ENCODE results near the gene MARVELD2. TPM values are rescaled to one million over a fixed set of nuclear protein-coding genes. Genes with fewer than 3 reads are reported as not detected.
"Not testable (repeated sequence)": the region's sequence is repeated elsewhere in the genome, so short reads cannot be mapped to it uniquely, and the experiment has no call there.

Gene MARVELD2, protein sequence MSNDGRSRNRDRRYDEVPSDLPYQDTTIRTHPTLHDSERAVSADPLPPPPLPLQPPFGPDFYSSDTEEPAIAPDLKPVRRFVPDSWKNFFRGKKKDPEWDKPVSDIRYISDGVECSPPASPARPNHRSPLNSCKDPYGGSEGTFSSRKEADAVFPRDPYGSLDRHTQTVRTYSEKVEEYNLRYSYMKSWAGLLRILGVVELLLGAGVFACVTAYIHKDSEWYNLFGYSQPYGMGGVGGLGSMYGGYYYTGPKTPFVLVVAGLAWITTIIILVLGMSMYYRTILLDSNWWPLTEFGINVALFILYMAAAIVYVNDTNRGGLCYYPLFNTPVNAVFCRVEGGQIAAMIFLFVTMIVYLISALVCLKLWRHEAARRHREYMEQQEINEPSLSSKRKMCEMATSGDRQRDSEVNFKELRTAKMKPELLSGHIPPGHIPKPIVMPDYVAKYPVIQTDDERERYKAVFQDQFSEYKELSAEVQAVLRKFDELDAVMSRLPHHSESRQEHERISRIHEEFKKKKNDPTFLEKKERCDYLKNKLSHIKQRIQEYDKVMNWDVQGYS
- total RNA-seq: 22.9 and 26.6 TPM in 2 replicates

DNA sequence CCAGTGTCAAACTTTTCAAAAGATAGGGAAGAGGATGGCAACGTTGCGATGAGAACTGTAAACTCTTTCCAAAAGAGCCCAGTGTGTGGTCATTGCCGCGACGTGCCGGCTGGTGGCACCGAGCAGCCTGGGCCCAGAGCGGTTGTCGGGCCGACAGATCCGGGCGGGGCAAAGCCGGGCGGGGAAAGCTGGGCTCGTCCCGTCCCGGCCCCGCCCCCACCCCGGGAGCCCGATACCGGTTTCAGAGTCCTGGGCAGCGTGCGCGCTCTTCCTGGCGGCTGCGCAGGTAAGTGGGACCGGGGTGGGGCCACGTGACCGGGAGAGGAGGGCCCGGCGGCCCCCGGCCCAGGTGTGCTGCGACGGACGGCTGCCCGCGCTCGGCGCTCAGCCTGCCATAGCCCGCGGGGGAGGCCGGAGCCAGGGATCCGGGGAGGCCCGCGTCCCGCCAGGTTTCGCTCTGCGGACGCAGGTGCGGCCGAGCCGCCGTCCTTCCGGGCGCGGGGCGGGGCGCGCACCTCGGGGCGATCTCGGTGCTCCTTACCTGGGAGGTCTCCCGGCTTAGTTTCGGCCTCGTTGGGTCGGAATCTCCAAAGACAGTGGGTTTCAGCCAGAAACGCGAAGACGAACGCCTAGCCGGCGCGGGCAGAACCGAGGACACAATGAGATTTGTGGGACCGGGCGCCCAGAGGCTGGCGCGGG, at the start of gene MARVELD2:
TSS of gene MARVELD2 (plus strand) at position 232 of the 699 bp plus-strand sequence. CDS start 4,270 bp downstream, outside the sequence.
- peak; percentile 46 for DNase-seq (ENCODE audit: low read depth)

DNA sequence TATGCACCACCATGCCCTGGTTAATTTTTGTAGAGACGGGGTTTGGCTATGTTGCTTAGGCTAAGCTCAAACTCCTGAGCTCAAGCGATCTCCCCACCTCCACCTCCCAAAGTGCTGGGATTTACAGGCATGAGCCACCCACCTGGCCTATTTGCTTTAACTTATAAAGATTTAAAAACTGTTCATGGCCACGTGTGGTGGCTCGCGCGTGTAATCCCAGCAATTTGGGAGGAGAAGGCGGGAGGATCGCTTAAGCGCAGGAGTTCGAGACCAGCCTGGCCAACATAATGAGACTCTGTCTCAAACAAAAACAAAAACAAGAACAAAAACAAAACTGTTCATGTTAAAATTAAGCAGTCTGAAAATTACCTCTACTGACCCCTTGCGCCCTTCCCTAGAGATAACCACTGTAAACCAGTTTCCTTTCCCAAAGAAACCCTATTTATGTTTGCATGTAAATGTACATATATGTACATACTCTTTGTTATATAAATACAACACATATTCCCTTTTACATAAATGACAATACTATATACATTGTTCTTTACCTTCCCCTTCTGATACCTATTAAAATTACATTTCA, 47.1 kb upstream of the MARVELD2 start:
- DNase-seq (ENCODE audit: low read depth): no peak

DNA sequence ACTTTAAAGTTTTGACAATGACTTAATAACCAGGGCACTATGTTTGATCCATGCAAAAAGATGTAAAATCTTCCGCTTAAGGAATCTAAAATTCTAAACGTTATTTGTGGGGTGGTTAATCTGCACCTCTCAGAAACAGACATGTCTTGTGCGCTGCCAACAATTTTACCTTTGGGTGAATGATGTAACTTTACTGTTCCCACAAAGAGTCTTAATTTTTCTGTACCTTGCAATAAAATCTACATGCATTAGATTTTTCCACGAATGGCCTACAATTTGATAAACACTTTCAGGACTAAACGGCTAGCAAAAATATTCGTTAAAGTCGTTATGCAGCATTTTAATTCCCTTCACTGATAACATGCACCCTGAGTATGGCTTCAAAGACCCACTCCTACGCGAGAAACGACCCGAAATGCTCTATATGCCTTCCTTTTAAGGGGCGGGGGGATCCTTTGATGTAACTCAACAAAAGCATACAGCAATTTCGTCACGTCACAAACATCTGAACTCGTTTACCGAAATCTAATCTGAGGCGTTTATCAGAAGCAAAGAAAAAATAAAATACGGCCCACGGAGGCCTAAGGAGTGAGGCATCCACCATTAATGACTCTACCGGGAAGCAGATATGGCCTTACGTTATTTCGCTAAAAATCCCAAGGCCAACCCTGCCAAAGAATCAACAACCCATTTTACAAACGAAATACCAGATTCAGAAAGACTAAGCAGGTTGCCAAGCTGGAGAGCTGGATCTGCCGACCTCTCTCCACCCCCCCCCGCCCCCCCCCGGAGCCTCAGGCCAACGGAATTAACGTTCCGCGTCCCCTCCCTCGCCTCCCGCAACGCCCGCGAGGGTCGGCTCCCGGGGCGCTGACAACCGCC, 46.2 kb upstream of the MARVELD2 start:
- peak; percentile 28 for DNase-seq (ENCODE audit: low read depth)

DNA sequence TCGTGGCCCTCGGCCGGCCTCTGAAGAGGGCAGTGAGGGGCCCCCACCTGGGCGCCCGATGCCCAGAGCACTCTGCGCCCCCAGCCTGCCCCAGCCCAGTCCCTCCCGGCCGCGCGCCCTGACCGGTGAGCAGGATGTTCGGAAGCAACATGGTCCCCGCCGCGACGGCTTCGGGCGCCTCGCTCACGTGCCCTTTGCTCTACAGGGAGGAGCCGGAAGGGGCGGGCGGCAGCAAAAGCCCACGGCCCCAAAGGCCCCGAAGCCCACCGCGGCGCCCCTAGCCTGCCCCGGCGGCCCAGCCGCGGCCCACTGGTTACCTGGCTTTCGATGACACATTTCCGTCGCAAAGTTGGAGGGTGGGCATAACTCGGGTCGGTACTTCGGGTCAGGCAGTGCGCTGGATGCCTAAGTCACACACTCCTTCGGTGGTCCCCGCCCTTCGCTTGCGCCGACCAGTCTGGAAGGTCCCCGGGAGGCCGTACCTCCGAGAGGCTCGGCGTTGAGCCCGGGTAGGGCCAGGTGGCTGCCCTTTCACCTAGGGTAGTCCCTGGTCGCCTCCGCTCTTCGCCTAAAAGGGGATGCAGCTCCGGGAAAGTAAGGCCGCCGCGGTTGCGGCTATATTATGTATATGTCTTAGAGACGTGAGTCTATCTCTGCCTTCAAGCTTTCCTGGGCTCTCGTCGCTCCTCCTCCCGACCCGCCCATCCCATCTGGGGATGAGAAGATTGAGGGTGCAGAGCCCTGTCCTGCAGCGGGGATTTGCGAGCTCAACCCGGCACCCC, 45.4 kb upstream of the MARVELD2 start, which contains the start of the genes AK6, RAD17 and TAF9:
TSS of gene AK6 (minus strand) at position 181 of the 782 bp plus-strand sequence. CDS start at position 151, 30 bp downstream.
TSS of gene RAD17 (plus strand) at position 479 of the 782 bp plus-strand sequence. CDS start 2,391 bp downstream, outside the sequence.
TSS of gene TAF9 (minus strand) at position 181 of the 782 bp plus-strand sequence. CDS start 3,783 bp downstream, outside the sequence.
- peak; percentile 79 for DNase-seq (ENCODE audit: low read depth)

DNA sequence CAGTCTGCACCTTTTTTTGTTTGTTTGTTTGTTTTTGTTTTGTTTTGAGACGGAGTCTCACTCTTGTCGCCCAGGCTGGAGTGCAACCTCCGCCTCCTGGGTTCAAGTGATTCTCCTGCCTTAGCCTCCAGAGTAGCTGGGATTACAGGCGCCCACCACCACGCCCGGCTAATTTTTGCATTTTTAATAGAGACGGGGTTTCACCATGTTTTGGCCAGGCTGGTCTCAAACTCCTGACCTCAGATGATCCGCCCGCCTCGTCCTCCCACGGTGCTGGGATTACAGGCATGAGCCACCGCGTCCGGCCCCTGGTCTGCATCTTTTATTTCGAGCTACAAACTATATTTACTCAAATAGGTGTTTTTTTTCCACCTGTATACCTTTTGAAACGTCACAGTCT, 44.6 kb upstream of the MARVELD2 start:
- not testable (repeated sequence) for DNase-seq (ENCODE audit: low read depth)

DNA sequence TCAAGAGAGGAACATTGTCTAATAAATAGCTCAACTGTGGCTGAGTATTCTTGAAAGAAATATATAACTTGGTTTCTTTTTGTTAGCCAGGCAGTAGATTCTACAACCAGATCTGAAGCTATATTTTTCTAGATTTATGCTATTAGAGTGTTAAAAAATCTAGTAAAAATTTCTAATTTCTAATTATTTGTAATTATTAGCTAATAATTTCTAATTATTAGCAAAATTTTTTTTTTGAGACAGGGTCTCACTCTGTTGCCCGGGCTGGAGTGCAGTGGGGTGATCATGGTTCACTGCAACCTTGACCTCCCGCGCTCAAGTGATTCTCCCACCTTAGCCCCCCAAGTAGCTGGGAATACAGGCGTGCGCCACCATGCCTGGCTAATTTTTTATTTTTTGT, 42.5 kb upstream of the MARVELD2 start:
- DNase-seq (ENCODE audit: low read depth): no peak

DNA sequence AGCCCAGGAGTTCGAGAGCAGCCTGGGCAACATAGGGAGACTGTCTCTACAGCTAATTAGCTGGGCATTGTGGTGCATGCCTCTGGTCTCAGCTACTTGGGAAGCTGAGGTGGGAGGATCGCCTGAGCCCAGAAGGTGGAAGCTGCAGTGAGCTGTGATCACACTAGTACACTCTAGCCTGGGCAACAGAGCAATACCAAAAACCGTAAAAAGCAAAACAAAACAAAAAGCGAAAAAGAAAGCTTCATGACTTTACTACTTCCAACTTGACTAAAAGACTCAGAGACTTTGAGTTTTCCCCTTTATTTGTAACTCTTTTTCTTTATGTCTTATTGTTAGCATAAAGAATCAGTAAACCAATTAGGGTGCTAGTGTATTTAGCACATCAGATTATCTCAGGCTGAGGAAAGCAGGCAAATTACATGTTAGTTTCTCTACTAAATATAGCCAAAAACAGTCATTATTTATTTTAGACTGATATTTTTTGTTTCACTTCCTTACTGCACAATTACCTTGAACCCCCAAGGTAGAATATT, 39.9 kb upstream of the MARVELD2 start:
- no peak for DNase-seq (ENCODE audit: low read depth)

DNA sequence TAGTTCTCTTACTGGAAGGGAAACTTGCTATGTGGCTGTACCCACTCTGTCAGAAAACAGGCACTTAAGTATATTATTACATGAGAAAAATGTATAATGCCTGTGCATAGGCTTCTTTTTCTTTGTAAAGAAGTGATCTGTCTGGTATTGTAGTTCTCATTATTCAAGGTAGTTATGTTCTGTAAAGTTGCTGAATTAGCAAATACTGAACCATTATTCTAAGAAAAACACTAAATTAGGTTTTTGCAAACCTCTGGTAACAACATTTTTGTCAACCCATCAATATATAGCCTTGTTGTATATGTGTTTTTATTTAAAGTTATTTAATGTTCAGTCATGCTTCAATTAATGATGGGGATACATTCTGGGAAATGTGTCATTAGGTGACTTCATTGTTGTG, 36.5 kb upstream of the MARVELD2 start:
- no peak for DNase-seq (ENCODE audit: low read depth)

DNA sequence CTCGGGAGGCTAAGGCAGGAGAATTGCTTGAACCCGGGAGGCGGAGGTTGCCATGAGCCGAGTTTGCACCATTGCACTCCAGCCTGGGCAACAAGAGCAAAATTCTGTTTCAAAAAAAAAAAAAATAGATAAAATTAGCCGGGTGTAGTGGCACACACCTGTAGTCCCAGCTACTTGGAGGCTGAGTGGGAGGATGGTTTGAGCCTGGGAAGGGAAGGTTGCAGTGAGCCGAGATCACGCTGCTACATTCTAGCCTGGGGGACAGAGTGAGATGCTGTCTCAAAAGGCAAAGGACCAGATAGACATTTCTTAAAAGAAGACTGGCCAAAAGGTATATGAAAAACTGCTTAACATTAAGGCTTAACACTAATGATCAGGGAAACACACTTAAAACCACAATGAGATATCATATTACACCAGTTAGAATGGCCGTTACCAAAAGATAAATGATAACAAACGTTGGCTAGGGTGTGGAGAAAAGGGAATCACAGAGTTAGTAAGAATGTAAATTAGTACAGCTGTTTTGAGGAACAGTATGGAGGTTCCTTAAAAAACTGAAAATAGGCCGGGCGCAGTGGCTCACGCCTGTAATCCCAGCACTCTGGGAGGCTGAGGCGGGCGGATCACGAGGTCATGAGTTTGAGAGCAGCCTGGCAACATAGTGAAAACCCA, 10.1 kb upstream of the MARVELD2 start:
- no peak for DNase-seq (ENCODE audit: low read depth)

DNA sequence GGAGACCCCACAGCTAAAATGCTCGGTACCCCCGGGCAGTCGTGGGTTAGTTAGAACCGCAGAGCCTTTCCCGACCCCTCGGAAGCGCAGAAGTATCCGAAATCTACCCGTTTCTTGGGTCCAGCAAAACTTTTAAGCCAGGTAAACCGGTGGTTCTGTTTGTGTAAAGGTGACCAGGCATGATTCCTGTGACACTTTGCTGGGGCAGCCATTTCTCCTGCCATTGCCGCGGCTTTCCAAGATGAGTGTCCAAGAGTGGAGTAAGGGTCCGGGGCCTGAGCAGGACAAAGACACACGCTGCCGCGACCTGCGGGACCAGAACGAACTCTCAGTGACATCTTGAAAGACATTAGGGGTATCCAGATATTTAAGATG, 655 bp downstream of the MARVELD2 start:
- DNase-seq (ENCODE audit: low read depth): no peak

DNA sequence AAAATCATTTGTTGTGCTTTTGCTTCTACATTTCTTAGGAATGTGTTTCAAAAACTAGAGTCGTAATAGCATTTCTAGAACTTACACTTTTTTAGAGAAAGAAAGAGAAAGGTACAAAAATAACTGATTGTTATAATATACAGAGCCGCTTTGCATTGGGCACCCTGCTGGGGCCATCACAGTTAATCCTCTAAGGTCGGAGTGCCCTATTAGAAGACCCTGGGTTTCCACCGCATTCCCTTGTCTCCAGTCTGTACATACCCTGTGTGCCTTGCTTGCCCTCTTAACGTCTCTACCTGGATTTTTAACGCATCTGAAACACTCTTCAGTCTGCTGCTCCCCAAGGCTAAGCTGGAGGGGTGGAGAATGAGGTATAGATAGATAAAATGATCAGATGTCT, 1.3 kb downstream of the MARVELD2 start:
- no peak for DNase-seq (ENCODE audit: low read depth)

DNA sequence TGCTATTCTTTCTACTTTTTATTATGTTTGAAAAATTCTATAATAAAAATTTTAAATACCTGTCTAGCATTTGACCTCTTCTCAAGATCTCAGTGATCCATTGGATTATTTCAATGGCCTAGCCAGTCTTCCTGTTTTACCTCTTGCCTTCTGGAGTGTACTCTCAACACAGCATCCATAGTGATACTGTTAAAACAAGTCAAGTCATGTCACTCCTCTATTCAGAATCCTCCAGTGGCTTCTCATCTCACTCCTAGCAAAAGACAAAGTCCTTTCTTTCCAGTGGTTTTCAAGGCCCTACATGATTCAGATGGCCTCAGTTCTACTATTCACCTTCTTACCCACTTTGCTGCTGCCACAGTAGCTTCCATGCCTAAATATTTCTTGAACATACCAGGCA, 1.8 kb downstream of the MARVELD2 start:
- DNase-seq (ENCODE audit: low read depth): no peak

DNA sequence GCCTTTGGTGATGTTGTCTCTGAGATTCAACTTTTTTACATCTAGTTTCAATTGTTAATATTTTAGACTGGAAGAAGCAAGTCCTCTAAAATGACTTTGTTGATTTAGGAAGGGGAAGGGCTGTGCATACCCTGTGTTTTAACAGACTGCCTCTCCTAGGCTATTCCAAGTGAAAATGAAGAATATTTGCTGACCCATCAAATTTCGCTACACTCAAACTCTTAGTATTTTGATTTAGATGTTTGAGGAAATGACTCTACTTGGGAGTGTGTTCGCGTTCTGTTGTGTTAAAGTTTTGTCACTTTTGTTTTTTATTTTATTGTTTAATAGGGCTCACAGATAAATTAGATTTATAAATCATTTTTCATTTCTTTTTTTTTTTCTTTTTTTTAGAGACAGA, 3.6 kb downstream of the MARVELD2 start:
- DNase-seq (ENCODE audit: low read depth): no peak

DNA sequence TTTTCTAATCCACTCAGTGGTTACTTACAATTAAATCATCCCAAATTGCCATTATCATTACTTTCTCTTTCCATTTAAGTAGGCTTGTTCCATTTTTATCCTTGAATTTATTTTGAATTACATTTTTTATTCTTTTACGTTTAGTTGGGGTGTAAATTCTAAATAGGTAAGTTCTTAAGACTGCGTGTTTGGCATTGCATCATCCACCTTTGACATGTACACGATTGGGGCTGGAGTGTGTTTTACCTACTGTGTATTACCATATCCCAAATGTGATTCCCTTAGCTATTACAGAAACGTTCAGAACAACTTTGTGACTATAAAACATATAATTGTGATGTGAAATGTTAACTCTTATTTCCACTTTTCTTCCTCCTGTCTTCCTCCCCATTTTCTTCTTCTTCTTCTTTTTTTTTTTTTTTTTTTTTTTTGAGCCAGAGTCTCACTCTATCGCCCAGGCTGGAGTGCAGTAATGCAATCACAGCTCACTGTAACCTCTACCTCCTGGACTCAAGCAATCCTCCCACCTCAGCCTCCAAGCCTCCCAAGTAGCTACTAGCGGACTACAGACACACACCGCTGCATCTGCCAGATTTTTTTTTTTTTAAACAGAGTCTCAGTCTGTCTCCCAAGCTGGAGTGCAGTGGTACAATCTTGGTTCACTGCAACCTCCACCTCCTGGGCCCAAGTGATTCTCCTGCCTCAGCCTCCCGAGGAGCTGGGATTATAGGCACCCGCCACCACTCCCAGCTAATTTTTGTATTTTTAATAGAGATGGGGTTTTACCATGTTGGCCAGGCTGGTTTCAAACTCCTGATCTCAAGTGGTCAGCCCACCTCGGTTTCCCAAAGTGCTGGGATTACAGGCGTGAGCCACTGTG, 16.7 kb downstream of the MARVELD2 start:
- no peak for DNase-seq (ENCODE audit: low read depth)

DNA sequence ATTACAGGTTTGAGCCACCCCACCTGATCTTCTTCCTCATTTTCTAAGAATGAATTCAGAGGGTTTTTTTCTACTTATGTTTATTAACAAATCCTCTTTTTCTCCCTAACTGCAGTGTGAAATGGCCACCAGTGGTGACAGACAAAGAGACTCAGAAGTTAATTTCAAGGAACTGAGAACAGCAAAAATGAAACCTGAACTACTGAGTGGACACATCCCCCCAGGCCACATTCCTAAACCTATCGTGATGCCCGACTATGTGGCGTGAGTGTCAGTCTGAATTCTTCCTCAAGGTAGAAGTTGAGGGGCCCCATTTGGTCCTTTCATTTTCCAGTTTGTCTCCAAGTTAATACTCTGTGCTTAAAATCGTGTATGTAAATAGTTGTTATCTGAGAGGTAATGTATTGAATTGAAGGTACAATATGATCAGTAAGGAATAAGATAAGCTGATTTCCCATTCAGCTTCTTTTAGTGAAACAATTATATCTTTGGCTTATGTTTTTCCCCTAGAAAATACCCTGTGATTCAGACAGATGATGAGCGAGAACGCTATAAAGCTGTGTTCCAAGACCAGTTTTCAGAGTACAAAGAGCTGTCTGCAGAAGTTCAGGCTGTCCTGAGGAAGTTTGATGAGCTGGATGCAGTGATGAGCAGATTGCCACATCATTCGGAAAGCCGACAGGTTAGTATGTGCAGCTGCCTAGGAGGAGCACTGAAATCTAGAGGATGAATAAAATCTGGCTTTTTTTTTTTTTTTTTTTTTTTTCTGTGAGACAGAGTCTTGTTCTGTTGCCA, 17.7 kb downstream of the MARVELD2 start:
- no peak for DNase-seq (ENCODE audit: low read depth)

DNA sequence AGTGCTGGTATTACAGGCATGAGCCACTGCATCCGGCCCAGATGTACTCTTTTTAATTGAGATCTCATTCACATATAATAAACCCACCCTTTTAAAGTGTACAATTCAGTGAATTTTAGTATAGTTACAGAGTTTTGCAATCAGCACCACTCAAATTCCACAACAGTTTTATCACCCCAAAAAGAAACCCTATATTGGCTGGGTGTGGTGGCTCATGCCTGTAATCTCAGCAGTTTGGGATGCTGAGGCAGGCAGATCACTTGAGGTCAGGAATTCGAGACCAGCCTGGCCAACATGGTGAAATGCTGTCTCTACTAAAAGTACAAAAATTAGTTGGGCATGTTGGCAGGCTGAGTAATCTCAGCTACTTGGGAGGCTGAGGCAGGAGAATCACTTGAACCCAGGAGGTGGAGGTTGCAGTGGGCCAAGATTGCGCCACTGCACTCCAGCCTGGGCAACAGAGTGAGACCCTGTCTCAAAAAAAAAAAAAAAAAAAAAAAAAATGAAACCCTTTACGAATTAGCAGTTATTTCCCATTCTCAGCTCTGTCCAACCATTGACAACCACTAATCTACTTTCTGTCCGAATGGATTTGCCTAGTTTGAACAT, 20.5 kb downstream of the MARVELD2 start:
- DNase-seq (ENCODE audit: low read depth): not testable (repeated sequence)

DNA sequence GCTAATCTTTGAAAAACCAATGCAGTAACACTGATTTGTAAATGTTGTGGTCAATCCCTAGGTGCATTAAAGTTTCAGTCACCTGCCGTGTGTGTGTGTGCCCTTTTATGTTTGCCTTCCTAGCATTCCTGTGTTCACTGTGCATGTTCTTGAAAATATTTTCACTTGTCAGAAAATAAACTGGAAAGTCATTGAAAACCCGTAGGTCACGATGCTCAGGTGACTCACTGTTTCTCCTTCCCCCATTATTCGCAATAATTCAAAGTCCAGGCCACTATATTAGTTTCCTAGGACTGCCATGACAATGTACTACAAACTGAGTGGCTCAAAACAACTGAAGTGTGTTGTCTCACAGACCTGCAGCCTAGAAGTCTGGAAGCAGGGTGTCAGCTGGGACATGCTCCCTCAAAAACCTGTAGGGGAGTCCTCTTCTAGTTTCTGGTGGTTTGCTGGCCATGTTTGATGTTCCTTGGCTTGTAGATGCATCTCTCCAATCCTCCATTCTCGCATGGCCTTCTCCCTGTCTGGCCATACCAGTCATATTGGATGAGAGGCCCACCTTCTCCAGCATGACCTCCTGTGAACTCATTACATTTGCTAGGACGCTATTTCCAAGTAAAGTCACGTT, 29.3 kb downstream of the MARVELD2 start:
- peak; percentile 93 for DNase-seq (ENCODE audit: low read depth)
